ENCODE results near the gene SCT. TPM values are rescaled to one million over a fixed set of nuclear protein-coding genes. Genes with fewer than 3 reads are reported as not detected.

The SCT gene
- total RNA-seq, 1 donor from 2014 or later = 2.1 TPM

DNA sequence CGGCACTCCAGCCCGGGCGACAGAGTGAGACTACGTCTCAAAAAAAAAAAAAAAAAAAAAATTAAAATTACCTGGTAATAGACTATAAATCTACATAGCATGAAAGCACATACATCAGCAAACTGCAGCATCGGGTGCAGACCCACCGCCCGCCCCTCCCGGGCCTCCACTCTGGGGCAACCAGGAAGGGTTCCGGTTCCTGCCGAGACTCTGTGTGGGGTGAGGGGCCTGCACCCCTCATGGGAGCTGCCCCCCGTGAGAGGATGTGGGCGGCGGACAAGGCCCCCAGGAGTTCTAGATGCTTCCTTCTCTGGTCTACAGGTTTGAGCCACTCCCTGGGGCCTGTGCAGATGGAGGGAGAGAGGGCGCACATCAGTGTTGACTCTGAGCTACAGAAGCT lies 19.2 kb upstream of the SCT start:
- Histone ChIP-seq H3K4me3 (ENCODE audit: low read depth, low read length) (no peak overlapping the region), H3K36me3 (ENCODE audit: control insufficient read depth, insufficient read depth, low read length) (no peaks in the 10 kb centered on the region), H3K27me3 (ENCODE audit: control insufficient read depth, insufficient read depth, low read length) (peaks cover 2% of the 10 kb centered on the region)
- TF ChIP-seq CTCF (IDR thresholded peaks at IDR 0.05; ENCODE audit: insufficient read depth, low read length, poor library complexity, severe bottlenecking) = no peak
- DNase-seq (ENCODE audit: low read depth) = no peak

GRCh38 chr11:645536-645935 lies 18.6 kb upstream of the SCT start:
- H3K27me3 ChIP-seq (ENCODE audit: control insufficient read depth, insufficient read depth, low read length) = peaks cover 9% of the 10 kb centered on the region
- TF ChIP-seq CTCF (IDR thresholded peaks at IDR 0.05; ENCODE audit: insufficient read depth, low read length, poor library complexity, severe bottlenecking) = no peak
- no peak overlapping the region for H3K4me3 ChIP-seq (ENCODE audit: low read depth, low read length)
- DNase-seq (ENCODE audit: low read depth) = no peak
- H3K36me3 ChIP-seq (ENCODE audit: control insufficient read depth, insufficient read depth, low read length) = no peaks in the 10 kb centered on the region

GRCh38 chr11:643849-644738 lies 17.1 kb upstream of the SCT start:
- no peaks in the 10 kb centered on the region for H3K36me3 ChIP-seq (ENCODE audit: control insufficient read depth, insufficient read depth, low read length)
- no peak for DNase-seq (ENCODE audit: low read depth)

DNA sequence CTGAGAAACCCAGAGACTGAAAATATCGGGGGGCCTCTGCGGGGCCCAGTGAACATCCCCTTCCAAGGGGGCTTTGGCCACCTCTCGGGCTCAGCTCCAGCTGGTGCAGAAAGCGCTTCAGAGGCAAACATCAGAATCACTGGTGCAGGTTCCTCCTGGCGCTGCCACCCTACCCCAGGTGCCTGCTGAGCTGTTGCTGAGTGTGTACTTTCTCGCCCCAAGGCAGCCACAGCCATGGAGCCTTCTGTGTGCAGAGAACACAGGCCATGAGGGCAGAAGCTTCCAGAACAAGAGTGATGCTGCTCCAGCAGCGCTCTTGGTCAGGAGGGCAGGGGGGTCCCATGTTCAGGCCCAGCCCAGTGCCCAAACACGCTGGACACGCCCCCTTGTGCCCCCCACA lies 16.4 kb upstream of the SCT start:
- DNase-seq (ENCODE audit: low read depth) = no peak
- Histone ChIP-seq H3K27me3 (ENCODE audit: control insufficient read depth, insufficient read depth, low read length) (peaks cover 29% of the 10 kb centered on the region), H3K4me3 (ENCODE audit: low read depth, low read length) (no peak overlapping the region), H3K36me3 (ENCODE audit: control insufficient read depth, insufficient read depth, low read length) (no peaks in the 10 kb centered on the region)
- TF ChIP-seq CTCF (IDR thresholded peaks at IDR 0.05; ENCODE audit: insufficient read depth, low read length, poor library complexity, severe bottlenecking) = no peak

More at GRCh38 chr11:643849-644738, 17.1 kb upstream of the SCT start:
- Histone ChIP-seq H3K4me3 (ENCODE audit: low read depth, low read length) (no peak overlapping the region), H3K27me3 (ENCODE audit: control insufficient read depth, insufficient read depth, low read length) (peaks cover 21% of the 10 kb centered on the region)
- TF ChIP-seq CTCF (IDR thresholded peaks at IDR 0.05; ENCODE audit: insufficient read depth, low read length, poor library complexity, severe bottlenecking) = no peak

DNA sequence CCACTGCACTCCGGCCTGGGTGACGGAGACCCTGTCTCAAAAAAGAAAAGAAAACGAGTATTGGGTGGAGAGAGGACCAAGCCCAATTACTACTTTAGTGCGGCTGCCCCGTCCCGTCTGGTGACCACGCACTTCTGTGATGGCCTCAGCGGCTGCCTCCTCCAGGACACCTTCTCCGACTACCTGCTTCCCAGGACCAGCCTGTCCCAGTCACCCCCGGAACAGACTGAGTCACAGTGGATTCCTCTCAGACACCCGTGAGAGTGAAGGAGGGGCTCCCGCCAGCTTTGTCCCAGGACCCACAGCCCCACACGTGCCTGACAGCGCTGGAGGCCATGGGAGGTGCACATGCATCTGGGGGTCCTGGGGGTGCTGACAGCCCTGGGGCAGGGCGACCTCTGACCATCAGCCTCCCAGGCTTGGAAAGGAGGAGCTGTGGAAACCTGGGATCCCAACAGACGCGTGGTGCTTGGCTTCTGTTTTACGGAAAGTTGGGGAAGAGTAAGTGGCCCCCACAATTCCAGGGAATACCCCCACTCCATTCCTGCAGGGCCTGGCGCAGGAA lies 14.9 kb upstream of the SCT start:
- H3K27me3 ChIP-seq (ENCODE audit: control insufficient read depth, insufficient read depth, low read length) = peaks cover 42% of the 10 kb centered on the region
- DNase-seq (ENCODE audit: low read depth) = no peak
- no peak for TF ChIP-seq CTCF (IDR thresholded peaks at IDR 0.05; ENCODE audit: insufficient read depth, low read length, poor library complexity, severe bottlenecking)
- H3K36me3 ChIP-seq (ENCODE audit: control insufficient read depth, insufficient read depth, low read length) = no peaks in the 10 kb centered on the region
- H3K4me3 ChIP-seq (ENCODE audit: low read depth, low read length) = no peak overlapping the region

All from kidney epithelial cell (primary cell).